LoVo (cell line): ENCODE results near the gene MACROD2.

Experiments used
- DNase-seq: peaks from one replicate; pipeline ENCODE4 v3.0.0-alpha.2; 2016; ENCODE audit warnings: low spot score

MACROD2 gene

DNA sequence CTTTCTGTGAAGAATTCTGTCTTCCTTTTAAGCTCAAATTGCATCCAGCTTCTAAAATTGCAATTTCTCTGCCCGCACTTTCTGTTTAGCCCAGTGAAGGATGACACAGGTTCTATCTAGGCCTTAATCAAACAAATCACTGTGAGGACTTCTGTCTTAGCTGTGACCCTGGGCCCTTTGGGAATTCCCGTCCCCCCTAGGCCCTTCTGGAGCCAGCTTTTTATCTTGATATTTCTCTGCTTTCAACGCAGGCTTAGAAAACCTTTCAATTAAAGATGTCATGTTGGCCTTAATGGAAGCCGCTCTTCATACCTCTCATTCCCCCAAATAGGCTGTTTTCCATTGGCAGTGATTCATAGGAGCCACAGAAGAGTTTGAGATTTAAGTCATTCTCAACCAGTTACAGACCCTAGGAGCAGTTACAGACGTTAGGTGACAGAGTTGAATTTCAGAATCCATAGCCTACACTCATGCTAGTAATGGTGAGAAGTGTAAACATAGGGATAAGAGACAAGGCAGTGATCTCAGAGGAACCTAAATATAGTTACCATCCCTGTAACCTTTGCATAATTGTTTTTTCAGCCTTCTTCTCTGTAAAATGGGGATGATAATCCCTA, 416.9 kb downstream of the MACROD2 start:
- DNase-seq = no peak

DNA sequence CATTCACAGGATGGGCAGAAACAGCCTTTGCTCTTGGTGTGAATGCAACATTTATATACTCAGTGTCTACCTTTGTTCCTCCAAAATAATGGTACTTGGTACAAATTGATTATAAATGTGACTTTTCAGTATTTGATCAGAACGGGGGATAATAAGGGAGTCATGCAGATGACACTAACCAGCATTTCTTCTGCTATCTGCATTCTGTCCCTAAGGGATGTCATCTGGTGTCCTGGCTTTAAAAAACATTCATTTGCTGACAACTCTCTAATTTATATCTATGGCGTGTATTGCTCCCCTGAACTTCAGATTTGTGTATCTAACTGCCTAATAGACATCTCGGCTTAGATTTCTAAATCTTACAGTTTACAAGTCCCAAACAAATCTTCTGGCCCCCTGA, 418.5 kb downstream of the MACROD2 start:
- no peak for DNase-seq

DNA sequence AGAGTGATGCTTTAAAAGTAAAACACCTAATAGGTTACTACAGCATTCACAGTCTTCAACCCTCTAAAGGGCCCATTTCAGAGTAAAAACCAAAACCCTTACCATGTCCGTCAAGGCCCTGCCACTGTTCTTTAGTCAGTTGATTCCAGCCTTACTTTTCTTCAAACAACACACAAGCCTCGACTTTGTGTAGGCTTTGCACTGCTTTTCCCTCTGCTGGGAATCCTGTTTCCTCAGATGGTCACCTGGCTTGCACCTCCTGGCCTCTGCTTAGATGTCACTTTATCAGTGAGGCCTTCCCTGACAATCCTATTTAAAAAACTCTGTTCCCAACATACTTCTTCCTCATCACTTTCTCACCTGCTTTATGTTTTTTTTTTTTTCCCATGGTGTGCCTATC, 419.2 kb downstream of the MACROD2 start:
- no peak for DNase-seq

DNA sequence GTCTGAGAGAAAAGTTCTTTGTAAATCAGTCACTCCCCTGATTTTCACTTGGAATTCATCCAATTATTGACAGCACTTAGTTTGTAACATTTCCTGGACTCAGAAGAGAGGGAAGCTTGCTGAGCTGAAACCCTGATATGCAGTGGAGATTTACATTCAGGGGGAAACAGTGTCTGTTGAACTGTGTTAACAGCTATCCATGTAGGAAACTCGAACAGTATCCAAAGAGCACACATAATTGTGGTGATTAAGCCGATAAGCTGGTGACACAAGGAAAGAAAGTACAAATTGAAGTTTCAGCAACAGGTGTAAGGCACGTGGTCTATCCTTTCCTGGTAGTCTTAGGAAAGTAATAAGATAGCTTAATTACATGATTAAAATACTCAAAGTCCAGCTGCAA, 420.2 kb downstream of the MACROD2 start:
- DNase-seq = no peak

DNA sequence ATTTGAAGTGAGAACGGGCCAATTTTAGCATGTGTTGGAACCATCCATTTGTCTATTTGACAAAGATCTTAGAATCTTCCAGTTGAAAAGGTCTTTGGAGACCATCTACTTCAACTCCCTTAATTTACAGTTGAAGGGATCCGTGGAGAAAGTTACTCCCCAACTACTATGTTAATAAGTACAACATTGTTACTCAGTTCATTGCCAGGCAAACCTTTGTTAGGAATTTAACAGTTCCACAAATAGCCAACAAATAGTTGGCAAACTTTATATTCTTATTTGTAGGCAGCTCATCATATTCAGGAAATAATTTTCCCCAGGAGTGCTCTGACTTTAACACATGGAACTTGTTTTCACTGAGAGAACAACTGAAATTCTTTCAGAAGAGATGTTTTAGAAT, 423.1 kb downstream of the MACROD2 start:
- no peak for DNase-seq

DNA sequence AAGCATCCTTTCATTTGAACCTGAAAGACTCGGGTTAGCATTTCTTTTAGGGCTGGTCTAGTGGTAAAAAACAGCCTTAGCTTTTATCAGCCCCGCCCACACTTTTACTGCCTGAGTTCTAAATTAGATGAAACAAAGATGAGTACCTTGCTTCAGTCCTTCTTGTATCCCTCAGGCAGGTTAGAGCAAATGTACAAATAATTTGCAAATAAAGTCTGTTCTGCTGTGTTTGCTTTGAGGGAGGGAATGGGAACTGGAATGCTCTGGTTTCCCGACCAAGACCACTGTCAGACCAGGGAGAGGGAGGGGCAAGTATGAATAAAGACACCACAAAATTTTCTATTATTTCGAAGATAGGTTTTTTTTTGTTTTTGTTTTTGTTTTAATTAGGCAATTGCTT, 427.6 kb downstream of the MACROD2 start:
- DNase-seq = no peak

DNA sequence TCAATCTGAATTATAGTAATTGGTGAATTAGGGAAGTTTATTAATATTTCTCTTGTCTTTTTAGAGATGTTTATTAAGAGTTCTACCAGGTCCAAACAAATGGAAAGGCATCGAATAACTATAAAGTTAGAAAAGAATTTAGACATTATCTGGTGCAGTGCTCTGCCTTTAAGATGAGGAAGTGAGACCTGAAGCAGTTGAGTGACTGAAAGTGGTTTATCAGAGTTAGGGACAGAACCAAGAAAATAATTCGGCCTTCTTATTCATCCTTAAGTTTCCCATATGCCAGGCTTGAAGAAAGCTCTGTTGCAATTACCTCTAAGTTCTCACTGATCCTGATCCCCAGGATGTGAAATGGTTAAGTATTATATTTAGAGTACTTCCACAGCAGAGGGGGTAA, 436.3 kb downstream of the MACROD2 start:
- no peak for DNase-seq

DNA sequence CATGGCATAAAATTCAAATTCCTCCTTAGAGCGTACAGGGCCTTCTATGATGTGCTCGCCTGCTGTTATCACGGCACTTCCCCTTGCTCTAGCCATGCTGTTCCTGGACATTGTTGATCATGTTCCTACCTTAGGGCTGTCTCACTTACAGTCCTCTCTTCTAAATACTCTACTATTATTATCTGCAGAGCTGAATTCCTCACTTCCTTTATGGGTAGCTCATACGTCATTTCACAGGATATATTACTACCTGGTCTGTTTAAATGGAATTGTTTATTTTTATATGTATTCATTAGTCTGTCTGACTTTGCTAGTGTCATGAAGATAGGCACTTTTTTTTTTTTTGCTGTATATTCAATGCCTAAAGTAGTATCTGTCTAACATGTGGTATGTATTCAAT, 436.8 kb downstream of the MACROD2 start:
- no peak for DNase-seq

DNA sequence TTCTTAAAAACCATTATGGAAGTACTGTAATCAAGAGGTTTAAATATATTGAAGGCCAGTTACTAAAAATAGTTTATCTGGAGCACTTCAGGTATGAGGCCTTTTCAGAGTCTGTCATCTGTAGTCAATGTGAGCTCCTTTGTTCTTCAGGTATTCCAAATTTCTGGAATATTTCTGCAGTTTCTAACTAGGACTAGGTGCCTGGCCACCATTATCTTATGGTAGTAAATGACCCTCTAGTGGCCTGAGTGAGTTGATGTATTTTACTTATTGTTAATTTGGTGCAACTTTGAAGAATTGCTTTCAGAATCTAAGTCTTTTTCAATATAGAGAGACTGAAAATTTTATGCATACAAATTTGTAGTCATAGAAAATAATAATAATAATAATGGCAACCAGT, 437.3 kb downstream of the MACROD2 start:
- no peak for DNase-seq

DNA sequence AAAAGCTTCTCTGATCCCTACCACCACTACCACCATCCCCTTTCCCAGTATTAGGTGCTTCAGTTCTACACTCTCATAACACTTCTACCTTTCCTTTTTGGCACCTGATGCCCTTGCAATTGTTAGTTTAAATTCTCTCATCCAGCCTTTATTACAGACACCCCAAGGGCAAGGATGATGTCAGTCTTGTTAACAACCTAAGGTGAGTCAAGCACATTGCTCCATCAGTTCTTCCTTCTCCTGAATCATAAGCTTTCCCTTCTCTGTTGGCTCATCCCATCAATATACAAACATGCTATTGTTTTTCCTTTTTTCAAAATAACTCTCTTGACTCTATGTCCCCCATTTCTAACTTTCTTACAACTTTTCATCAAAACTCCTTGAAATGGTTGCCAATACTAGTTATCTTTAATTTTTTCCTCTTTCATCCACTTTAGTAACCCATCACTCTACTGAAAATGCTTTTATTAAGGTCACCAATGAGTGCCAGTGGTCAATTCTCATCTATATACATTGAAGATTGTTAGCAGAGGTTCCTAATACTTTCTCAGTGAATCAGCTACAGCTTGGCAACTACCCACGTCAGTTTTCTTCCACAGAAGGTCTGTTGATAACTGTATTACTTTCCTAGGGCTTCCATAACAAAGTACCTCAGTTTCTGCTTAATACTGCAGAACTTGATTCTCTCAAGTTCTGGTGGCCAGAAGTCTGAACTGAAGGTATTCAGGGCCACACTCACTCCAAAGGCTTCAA, 439.2 kb downstream of the MACROD2 start:
- no peak for DNase-seq

DNA sequence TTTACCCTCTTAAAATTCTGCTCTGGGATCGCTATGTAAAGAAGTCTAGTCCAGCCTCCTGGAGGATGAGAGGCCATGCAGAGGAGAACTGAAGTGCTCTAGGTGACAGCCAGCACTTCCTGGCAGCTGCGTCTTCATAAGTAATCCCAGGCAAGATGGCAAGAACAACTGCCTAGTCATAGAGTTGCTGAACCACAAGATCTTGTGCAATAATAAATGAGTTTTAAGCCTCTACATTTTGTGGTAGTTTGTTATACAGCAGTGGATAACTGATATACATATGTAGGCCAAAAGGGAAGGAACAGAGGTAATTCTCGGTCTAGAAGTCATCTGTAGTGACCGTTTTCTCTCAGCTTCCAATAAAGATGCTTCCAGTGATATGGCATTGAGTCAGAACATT, 445.9 kb downstream of the MACROD2 start:
- no peak for DNase-seq

DNA sequence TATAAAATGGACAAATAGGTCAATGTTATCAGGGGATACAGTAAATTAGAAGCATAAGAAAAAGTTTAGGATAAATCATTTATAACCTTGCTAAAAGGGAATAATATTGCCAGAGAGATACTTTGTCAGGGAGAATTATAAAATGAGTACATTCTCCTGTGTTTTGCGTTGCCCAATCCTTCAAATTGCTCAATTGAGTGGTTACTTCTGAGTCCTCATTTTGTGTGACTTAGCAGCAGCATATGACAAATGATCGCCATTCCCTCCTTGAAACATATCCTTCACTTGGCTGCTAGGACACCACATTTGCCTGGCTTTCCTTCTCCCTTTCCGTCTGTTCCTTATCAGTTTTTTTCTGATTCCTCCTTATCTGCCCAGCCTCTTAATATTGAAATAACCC, 448.8 kb downstream of the MACROD2 start:
- DNase-seq = no peak

DNA sequence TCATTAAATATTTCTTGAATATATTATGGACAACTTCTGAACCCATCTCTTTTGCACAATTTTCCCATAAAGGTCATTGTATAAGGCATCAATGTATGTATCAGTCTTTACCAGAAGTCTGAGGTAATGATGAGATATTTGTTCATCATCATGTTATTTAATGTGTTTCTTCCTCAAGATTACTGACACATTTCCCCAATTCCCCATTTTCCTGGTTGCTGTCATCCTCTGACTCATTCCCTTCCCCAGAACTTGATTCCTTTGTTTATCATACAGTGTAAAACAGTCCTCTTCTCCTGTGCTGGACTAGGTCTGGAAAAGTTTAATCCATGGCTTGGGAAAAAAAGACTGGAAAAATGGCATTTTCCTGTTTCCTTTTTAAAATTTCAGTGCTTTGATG, 450.0 kb downstream of the MACROD2 start:
- DNase-seq = no peak

DNA sequence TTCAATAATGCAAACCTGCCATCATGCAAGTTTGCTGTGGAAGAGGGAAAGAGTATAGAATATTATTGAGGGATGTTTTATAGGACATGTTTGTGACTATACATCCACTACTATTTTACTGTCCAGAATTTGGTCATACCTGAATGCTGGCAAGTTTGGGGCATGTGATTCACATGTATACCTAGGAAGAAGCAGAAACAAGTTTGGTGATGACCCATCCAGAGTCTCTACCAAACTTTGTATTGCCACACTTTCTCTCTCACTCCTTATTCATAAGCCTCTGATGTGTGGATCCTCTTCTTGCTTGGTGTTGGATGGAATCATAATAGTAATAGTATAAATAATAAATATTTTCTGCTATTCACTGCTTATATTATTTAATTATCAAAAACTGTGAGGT, 450.6 kb downstream of the MACROD2 start:
- no peak for DNase-seq

DNA sequence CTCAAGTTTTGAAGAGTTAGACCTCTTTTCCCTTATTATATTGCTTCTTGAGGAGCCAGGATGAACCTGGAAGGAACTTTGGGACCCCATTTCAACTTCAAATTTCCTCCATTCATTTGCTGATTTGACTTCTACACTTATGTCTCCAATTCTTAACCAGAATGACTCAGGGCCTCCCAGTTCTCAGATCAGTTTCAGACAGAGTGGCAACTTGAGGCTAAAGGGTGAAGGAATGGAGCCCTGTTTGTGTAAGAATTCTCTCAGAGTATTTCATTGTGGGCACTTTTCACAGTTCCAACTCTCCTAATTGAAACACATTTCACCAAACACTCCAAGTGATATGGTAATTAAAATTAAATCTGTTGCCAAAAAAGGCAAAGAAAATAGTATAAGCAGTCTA, 451.1 kb downstream of the MACROD2 start:
- DNase-seq = no peak

DNA sequence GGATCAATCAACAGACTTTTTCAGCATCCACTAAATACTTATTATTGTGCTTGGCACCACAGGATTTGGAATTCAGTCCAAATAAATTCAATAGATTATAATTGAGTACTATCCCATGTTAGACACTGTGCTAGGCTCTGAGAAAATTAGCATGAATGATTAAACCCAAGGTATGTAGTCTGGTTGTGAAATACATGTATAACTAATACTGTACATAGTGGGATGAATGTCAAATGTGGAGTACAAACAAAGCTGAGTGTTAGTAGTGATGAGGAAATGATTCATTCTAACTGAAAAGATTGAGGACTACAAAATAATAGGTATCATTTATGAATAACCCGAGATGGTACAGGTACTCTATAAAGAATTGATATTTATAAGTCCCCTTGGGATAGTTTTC, 454.0 kb downstream of the MACROD2 start:
- no peak for DNase-seq

DNA sequence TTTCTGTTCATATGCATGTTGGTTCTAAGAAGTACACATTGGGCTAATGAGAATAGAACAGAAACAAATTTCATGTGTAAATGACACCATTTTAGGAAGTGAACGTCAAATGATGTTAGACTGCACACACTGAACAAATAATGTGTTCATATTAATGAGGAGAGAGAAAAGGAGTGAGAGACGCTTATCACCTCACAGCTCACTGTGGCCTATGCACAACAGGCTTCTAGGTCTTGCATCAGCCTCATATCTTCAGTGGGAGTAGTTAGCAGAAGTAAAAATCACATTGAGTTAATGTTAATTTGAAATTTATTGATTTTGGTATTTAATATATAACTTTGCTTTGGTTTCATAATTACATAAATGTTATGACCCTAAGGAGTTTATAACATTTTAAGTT, 454.9 kb downstream of the MACROD2 start:
- no peak for DNase-seq

DNA sequence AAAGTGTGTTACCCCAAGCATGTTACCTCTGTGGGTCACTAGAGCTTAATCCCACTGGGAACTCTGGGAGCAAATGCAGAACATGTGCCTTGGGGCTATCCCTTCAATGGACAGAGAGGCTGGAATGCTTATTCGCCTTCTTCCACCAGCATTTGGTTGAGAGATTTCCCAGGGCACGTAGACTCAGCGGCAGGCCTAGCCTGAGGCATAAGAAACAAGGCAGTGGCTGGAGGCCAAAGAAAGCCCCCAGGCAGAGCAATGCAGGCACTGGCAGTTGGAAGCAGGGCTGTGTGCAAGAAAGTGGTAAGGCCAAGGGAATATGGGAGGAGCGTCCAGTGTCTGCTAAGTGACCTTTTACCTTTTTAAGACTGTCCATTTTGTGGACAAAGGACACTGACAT, 456.1 kb downstream of the MACROD2 start:
- no peak for DNase-seq

DNA sequence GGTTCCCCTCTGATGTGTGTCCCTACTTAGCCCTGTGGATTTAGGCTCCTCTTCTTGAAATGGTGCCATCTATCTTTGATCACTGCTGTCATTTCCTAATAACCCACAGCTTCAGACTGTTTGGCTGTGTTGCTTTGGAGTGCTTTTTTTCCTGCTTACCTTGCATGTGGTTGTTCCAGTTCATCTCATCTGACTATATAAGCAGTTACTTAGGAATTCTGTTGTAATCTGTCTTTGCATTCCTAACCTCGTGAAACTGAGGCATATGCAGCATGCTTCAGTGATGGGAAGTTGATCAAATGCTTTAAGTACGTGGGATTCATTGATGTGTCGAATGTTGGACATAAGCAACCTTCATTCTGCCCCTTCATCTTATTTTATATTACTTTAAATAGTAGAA, 457.9 kb downstream of the MACROD2 start:
- DNase-seq = no peak

DNA sequence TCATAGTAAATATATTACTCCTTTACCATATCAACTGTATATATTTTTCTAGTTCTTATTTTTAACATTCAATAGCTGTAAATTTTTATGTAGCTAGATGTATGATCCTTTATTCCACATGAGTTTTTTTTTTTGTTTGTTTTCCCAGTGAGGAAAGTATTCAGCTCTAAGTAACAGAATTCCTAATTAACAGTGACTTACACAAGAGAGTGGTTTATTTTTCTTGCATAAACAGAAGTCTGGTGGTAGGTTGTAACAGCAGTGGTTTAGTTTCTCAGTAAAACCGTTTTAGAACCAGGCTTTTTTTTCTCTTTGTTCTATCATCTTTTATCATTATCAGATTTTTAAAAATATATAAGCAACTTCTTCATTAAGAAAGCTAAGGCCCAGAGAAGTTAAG, 459.0 kb downstream of the MACROD2 start:
- DNase-seq = no peak

DNA sequence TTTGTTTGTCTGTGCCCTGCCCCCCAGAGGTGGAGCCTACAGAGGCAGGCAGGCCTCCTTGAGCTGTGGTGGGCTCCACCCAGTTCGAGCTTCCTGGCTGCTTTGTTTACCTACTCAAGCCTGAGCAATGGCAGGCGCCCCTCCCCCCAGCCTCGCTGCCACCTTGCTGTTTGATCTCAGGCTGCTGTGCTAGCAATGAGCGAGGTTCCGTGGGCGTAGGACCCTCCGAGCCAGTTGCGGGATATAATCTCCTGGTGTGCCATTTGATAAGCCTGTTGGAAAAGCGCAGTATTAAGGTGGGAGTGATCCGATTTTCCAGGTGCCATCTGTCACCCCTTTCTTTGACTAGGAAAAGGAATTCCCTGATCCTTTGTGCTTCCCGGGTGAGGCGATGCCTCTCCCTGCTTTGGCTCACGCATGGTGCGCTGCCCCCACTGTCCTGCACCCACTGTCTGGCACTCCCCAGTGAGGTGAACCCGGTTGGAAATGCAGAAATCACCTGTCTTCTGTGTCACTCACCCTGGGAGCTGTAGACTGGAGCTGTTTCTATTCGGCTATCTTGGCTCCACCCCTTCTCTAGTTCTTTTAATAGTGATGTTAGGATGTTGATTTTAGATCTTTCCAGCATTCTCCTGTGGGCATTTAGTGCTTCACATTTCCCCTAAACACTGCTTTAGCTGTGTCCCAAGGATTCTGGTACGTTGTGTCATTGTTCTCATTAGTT, 471.9 kb downstream of the MACROD2 start:
- DNase-seq = peak; percentile 28

DNA sequence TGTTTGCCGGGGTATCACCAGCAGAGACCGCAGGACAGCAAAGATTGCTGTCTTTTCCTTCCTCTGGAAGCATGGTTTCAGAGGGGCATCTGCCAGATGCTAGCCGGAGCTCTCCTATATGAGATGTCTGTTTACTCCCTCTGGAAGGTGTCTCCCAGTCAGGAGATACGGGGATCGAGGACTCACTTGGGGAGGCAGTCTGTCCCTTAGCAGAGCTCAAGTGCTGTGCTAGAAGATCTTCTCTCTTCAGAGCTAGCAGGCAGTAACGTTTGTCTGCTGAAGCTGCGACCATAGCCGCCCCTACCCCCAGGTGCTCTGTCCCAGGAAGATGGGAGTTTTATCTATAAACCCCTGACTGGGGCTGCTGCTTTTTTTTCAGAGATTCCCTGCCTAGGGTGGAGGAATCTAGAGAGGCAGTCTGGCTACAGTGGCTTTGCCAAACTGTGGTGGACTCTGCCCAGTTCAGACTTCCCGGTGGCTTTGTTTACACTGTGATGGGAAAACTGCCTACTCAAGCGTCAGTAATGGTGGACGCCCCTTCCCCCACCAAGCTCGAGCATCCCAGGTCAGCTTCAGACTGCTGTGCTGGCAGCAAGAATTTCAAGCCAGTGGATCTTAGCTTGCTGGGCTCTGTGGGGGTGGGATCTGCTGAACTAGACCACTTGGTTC, 475.0 kb downstream of the MACROD2 start:
- DNase-seq = peak; percentile 7
